IPS-18a (cell line): ENCODE data around the gene RNU1-3.
"Not testable (repeated sequence)": the region's sequence is repeated elsewhere in the genome, so short reads cannot be mapped to it uniquely, and the experiment has no call there.

Source experiments
- H3K27ac ChIP-seq: one replicate; pipeline ENCODE4 v1.5.1; 2013; ENCODE audit warnings: low read length
- H3K27me3 ChIP-seq: one replicate; pipeline ENCODE4 v1.6.1; 2013; ENCODE audit warnings: mild to moderate bottlenecking, low read length; ENCODE audit not compliant: control insufficient read depth, insufficient read depth
- H3K36me3 ChIP-seq: one replicate; pipeline ENCODE4 v1.6.1; 2013; ENCODE audit warnings: low read depth, low read length; ENCODE audit not compliant: control insufficient read depth
- H3K4me1 ChIP-seq: one replicate; pipeline ENCODE4 v1.6.1; 2013; ENCODE audit warnings: low read depth, low read length; ENCODE audit not compliant: control insufficient read depth
- H3K4me3 ChIP-seq: one replicate; pipeline ENCODE4 v1.5.1; 2013; ENCODE audit warnings: low read length
- H3K9ac ChIP-seq: one replicate; pipeline ENCODE4 v1.6.1; 2013; ENCODE audit warnings: mild to moderate bottlenecking, low read length, moderate library complexity
- H3K9me3 ChIP-seq: one replicate; pipeline ENCODE4 v1.6.1; 2013; ENCODE audit warnings: low read depth, low read length; ENCODE audit not compliant: control insufficient read depth

RNU1-3 gene

GRCh38 chr1:16641159-16641975 lies 25.4 kb downstream of the RNU1-3 start:
- not testable (repeated sequence) for H3K4me1 ChIP-seq, H3K9me3 ChIP-seq, H3K27ac ChIP-seq, H3K9ac ChIP-seq, H3K4me3 ChIP-seq, H3K36me3 ChIP-seq, H3K27me3 ChIP-seq

- H3K9me3 ChIP-seq, H3K27ac ChIP-seq, H3K27me3 ChIP-seq, H3K4me1 ChIP-seq, H3K9ac ChIP-seq, H3K36me3 ChIP-seq, H3K4me3 ChIP-seq: not testable (repeated sequence)
Measured at GRCh38 chr1:16639091-16640031, 27.4 kb downstream of the RNU1-3 start.

GRCh38 chr1:16637941-16638778 lies 28.6 kb downstream of the RNU1-3 start:
- not testable (repeated sequence) for H3K9ac ChIP-seq, H3K27ac ChIP-seq, H3K36me3 ChIP-seq, H3K27me3 ChIP-seq, H3K4me1 ChIP-seq, H3K4me3 ChIP-seq, H3K9me3 ChIP-seq

GRCh38 chr1:16636551-16637195 lies 30.1 kb downstream of the RNU1-3 start:
- H3K27ac ChIP-seq, H3K27me3 ChIP-seq, H3K36me3 ChIP-seq, H3K9me3 ChIP-seq, H3K4me3 ChIP-seq, H3K4me1 ChIP-seq, H3K9ac ChIP-seq: not testable (repeated sequence)

- not testable (repeated sequence) for H3K9ac ChIP-seq, H3K27ac ChIP-seq, H3K27me3 ChIP-seq, H3K36me3 ChIP-seq, H3K4me1 ChIP-seq, H3K9me3 ChIP-seq, H3K4me3 ChIP-seq
Measured at GRCh38 chr1:16635959-16636358, 30.8 kb downstream of the RNU1-3 start.

GRCh38 chr1:16633540-16634282 lies 33.0 kb downstream of the RNU1-3 start:
- not testable (repeated sequence) for H3K36me3 ChIP-seq, H3K9me3 ChIP-seq, H3K27ac ChIP-seq, H3K4me3 ChIP-seq, H3K9ac ChIP-seq, H3K27me3 ChIP-seq, H3K4me1 ChIP-seq

GRCh38 chr1:16632044-16632850 lies 34.5 kb downstream of the RNU1-3 start:
- H3K9ac ChIP-seq, H3K36me3 ChIP-seq, H3K4me1 ChIP-seq, H3K27me3 ChIP-seq, H3K27ac ChIP-seq, H3K4me3 ChIP-seq, H3K9me3 ChIP-seq: not testable (repeated sequence)

GRCh38 chr1:16631248-16632043 lies 35.3 kb downstream of the RNU1-3 start:
- Histone ChIP-seq H3K4me1 (no peaks in the 10 kb centered on the region), H3K27me3 (no peaks in the 10 kb centered on the region), H3K9ac (no peak overlapping the region), H3K9me3 (no peaks in the 10 kb centered on the region), H3K4me3 (no peak overlapping the region), H3K27ac (no peak overlapping the region), H3K36me3 (no peaks in the 10 kb centered on the region)

GRCh38 chr1:16630661-16631247 lies 36.0 kb downstream of the RNU1-3 start:
- H3K4me1 ChIP-seq: no peaks in the 10 kb centered on the region
- no peaks in the 10 kb centered on the region for H3K27me3 ChIP-seq
- no peaks in the 10 kb centered on the region for H3K36me3 ChIP-seq
- no peak overlapping the region for H3K9ac ChIP-seq
- no peak overlapping the region for H3K27ac ChIP-seq
- H3K9me3 ChIP-seq: no peaks in the 10 kb centered on the region
- no peak overlapping the region for H3K4me3 ChIP-seq
